Astrocyte of the spinal cord (primary cell): ENCODE data around the gene PLPPR4.

ENCODE experiments used
- DNase-seq: peaks from one replicate; pipeline ENCODE4 v3.0.0; 2011; ENCODE audit warnings: low read depth, low spot score
- H3K4me3 ChIP-seq: 2 replicates; pipeline ENCODE4 v1.5.1; 2011; ENCODE audit warnings: low read depth, mild to moderate bottlenecking, low read length, moderate library complexity
- in situ Hi-C: cut with HindIII; loops from 2 replicates; pipeline ENCODE4 v1.10.0; 2017; ENCODE audit warnings: low sequenced_read_pairs
- TF ChIP-seq, protein P1 (sequence below): IDR thresholded peaks from 2 replicates; pipeline ENCODE4 v1.5.1; 2012; ENCODE audit warnings: low read depth, mild to moderate bottlenecking, low read length, inconsistent platforms

Gene PLPPR4

DNA sequence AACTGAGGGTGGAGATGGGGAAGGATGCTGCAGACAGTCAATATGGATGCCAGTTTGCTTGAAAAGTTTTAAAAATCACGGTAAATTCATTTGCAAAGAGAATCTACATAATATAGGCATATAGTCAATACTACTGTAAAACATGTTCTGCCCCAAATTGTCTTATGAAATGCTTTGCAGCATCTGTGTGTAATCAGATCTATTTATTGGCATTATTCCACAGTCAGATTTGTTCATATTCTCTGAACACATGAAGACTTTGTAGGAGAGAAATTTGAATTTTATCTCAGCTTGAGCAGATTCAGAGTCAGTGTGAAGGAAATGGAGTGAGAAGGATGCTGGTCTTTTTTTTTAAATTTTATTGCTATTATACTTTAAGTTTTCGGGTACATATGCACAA is 88.5 kb downstream of the PLPPR4 start:
- DNase-seq = no peak
- H3K4me3 ChIP-seq = no peak overlapping the region
- in situ Hi-C loops = no loop called here
- TF ChIP-seq, protein P1, sequence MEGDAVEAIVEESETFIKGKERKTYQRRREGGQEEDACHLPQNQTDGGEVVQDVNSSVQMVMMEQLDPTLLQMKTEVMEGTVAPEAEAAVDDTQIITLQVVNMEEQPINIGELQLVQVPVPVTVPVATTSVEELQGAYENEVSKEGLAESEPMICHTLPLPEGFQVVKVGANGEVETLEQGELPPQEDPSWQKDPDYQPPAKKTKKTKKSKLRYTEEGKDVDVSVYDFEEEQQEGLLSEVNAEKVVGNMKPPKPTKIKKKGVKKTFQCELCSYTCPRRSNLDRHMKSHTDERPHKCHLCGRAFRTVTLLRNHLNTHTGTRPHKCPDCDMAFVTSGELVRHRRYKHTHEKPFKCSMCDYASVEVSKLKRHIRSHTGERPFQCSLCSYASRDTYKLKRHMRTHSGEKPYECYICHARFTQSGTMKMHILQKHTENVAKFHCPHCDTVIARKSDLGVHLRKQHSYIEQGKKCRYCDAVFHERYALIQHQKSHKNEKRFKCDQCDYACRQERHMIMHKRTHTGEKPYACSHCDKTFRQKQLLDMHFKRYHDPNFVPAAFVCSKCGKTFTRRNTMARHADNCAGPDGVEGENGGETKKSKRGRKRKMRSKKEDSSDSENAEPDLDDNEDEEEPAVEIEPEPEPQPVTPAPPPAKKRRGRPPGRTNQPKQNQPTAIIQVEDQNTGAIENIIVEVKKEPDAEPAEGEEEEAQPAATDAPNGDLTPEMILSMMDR = no peak

DNA sequence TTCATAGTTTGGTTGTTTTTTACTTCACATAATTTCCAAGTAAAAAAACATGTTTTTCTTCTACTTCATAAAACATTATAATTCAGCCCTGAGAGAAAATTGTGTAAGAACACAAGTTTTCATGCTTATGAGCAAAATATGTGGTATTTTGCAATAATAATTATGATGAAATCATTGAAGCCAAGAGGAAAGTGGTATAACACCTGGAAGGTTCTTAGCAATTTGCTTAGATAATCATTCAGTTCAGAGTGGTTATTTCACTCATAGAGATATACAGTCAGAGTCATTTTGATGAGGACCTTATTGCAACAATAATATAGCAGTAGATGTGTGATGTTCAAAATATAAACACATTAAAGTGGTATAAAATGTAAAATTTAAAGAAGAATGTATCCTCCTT is 94.5 kb downstream of the PLPPR4 start:
- in situ Hi-C loops = no loop called here
- DNase-seq = no peak
- TF ChIP-seq, protein P1 = no peak
- no peak overlapping the region for H3K4me3 ChIP-seq
